Heart right ventricle (tissue), 16 donors: ENCODE measurements around the gene PTPN5. TPM values are rescaled to one million over a fixed set of nuclear protein-coding genes. Genes with fewer than 3 reads are reported as not detected.
"Not testable (repeated sequence)": the region's sequence is repeated elsewhere in the genome, so short reads cannot be mapped to it uniquely, and the experiment has no call there.

Source experiments
- ATAC-seq, 8 donors: fragments of 200-7000 bp; cut with Tn5 transposase; one replicate each; pipeline ENCODE4 v1.9.1; 2020; ENCODE audit warnings: mild to moderate bottlenecking in 8 of 8, moderate library complexity in 8 of 8, moderate number of reproducible peaks in 1 of 8
- DNase-seq, 2 donors: peaks; one replicate each; pipeline ENCODE4 v3.0.0-alpha.2; 2020
- H3K27ac ChIP-seq, 10 donors: fragments of 200-600 bp; sonication (generic) in 2 of 10; one replicate each; pipeline versions ENCODE4 v1.5.0 to v1.8.0; 2020 to 2022; ENCODE audit warnings: mild to moderate bottlenecking in 3 of 10
- H3K27me3 ChIP-seq, 7 donors: fragments of 200-600 bp; one replicate each; pipeline ENCODE4 v1.8.0; 2021 to 2022; ENCODE audit warnings: mild to moderate bottlenecking in 2 of 7
- H3K36me3 ChIP-seq, 9 donors: fragments of 200-600 bp; sonication (generic) in 1 of 9; one replicate each; pipeline versions ENCODE4 v1.5.0 to v1.8.0; 2020 to 2022; ENCODE audit warnings: mild to moderate bottlenecking in 2 of 9
- H3K4me1 ChIP-seq, 9 donors: fragments of 200-600 bp; sonication (generic) in 1 of 9; one replicate each; pipeline versions ENCODE4 v1.5.0 to v1.8.0; 2020 to 2022; ENCODE audit warnings: mild to moderate bottlenecking in 4 of 9
- H3K4me3 ChIP-seq, 10 donors: fragments of 200-600 bp; sonication (generic) in 2 of 10; one replicate each; pipeline versions ENCODE4 v1.5.0 to v1.8.0; 2020 to 2022; ENCODE audit warnings: mild to moderate bottlenecking in 7 of 10, moderate library complexity in 2 of 10
- H3K9me3 ChIP-seq, 11 donors: fragments of 200-600 bp in 10 of 11; sonication (generic) in 2 of 11; one replicate each; pipeline versions ENCODE4 v1.5.0 to v1.8.0; 2013 to 2022; ENCODE audit warnings: mild to moderate bottlenecking in 2 of 11, control low read depth in 1 of 11, moderate library complexity in 1 of 11
- CTCF ChIP-seq, 9 donors: fragments of 200-600 bp; sonication (generic) in 2 of 9; IDR thresholded peaks; one replicate each; pipeline versions ENCODE4 v1.5.0 to v1.8.0; 2021 to 2022; ENCODE audit warnings: antibody characterized with exemption in 9 of 9, mild to moderate bottlenecking in 5 of 9, moderate library complexity in 1 of 9
- WGBS, 2 donors: extraction: QIAGEN DNeasy Blood & Tissue Kit; methylation state at CpG; one replicate each; pipeline ENCODE4 v1.1.7; 2013; ENCODE audit warnings: inconsistent platforms in 1 of 2; 5-methylcytosine and 5-hydroxymethylcytosine counted together
- intact Hi-C, 10 donors: fragments of 100-400 bp; cut with DNase I; formaldehyde crosslinking; loops; one replicate each; pipeline versions ENCODE4 v1.11.1 to v1.14.2; 2022
- polyA plus RNA-seq, 2 donors: library from polyadenylated mRNA; stranded (reverse); fragments of 200-250 nt; gene quantifications; one replicate each; pipeline ENCODE4 v1.2.3, GENCODE V29; 2013
- total RNA-seq, 10 donors: library from RNA; stranded (reverse); fragmentation: NEBNext Ultra II Directional in 3 of 10; extraction: Animal tissue kit (Norgen Biotek cat#: 25700) in 3 of 10; gene quantifications; one replicate each; pipeline versions ENCODE4 v1.2.1 to v1.2.4, GENCODE V29; 2021 to 2023
- donor health status: Arrhythmogenic right ventricular cardiomyopathy.
- donor health status: ischemic (EF 13 %, LVEDD 7.1; RV severe dilation, severe dysfunction).
- donor health status: healthy with polysubstance abuse.
- donor health status: DM: no; HTN: yes; CAD: no.
- donor health status: DM: no; HTN: no; CAD: no.
- donor health status: ischemic (EF 25% LVEDD 6.9; RV normal size, moderate dysfunction).
- donor health status: ischemic (EF 25% LVEDD 5.7; RV mildly dilated, moderate dysfunction).
- donor health status: healthy.
- donor health status: DM: yes; HTN: yes; CAD: no.
- donor health status: Ischemic cardiomyopathy.
- donor health status: ischemic (EF 35%, LVEDD 5.7; RV mildly dilated, moderate dysfunction).
- donor health status: nonischemic (EF 11% LVEDD 7.7; RV severe dilation, severe dysfunction).
- donor health status: DM: yes; HTN: yes; CAD: no.
- donor health status: PGD.
- donor health status: ischemic (EF 29% LVEDD 5.4; RV normal size, mild dysfunction).
- donor health status: nonischemic (EF 23%, LVEDD 6.1; RV moderate dilation, normal function).

Gene PTPN5
- total and polyA plus RNA-seq, 12 donors = 1.5 to 8.8 (median 3.6) TPM

- no peaks in the 10 kb centered on the region for H3K27me3 ChIP-seq
- H3K36me3 ChIP-seq = peaks cover 0 to 15% (median 7%) of the 10 kb centered on the region in 9 donors
- no peak overlapping the region for H3K4me3 ChIP-seq
- H3K27ac ChIP-seq = peak overlapping the region in 5 of 10 donors; percentile 90 to 93 (median 90)
- peaks cover 5 to 34% (median 19%) of the 10 kb centered on the region in 9 donors for H3K4me1 ChIP-seq
- intact Hi-C loops = loop anchor here in 4 of 10 donors (5.0 to 10.0 kb wide), 3 partner anchors 60 to 65 kb away; partner anchors contain the start of gene SPTY2D1 (in 3 of the 4)
- no peak for TF ChIP-seq CTCF (IDR thresholded peaks at IDR 0.05)
- WGBS, 2 donors = 84 to 86% methylated on average over 4 of the region's 4 CpGs
- no peak for DNase-seq
- no peak for ATAC-seq
- H3K9me3 ChIP-seq = no peaks in the 10 kb centered on the region
These were observed 94.0 kb downstream of the PTPN5 start for GRCh38 chr11:18697576-18697975.

DNA sequence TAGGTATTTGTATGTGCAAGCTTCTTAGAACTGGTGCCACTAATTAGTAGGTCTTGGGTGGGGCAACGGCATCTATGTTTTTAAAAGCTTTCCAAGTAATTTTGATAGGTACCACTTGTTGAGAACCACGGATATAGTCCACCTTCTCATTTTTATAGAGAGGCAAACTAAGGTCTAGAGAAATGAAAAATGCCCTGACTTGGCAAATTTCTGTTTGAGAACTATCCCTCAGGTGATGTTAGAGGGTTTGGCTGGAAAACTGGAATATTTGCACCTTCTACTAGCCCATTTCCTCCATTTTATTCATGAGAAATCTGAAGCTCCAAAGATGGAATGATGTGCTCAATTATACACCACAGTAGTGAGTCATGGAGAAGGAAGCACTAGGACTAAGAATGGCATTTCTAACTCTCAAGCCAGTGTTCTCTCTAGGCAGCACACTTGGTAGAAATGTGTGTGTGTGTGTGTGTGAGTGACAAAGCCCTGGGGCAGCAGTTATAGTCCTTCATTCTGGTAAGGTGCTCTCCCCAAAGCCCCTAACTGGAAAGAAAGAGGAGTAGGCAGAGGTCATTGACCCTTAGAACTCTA lies 94.9 kb downstream of the PTPN5 start:
- H3K36me3 ChIP-seq = peaks cover 0 to 8% (median 4%) of the 10 kb centered on the region in 9 donors
- intact Hi-C loops = loop anchor here in 4 of 10 donors (5.0 to 10.0 kb wide), 3 partner anchors 59 to 64 kb away; partner anchors contain the start of gene SPTY2D1 (in 3 of the 4)
- no peak overlapping the region for H3K27ac ChIP-seq
- 87 to 89% methylated on average over 2 of the region's 2 CpGs for WGBS, 2 donors
- peaks cover 5 to 36% (median 19%) of the 10 kb centered on the region in 9 donors for H3K4me1 ChIP-seq
- no peak for DNase-seq
- no peak overlapping the region for H3K4me3 ChIP-seq
- no peak for TF ChIP-seq CTCF (IDR thresholded peaks at IDR 0.05)
- ATAC-seq = no peak
- no peaks in the 10 kb centered on the region for H3K27me3 ChIP-seq
- no peaks in the 10 kb centered on the region for H3K9me3 ChIP-seq

- intact Hi-C loops = loop anchor here in 1 of 10 donors (10.0 kb wide), 1 partner anchor 58 kb away; the partner anchor contains the start of gene SPTY2D1
- no peak for DNase-seq
- Histone ChIP-seq H3K4me3 (no peak overlapping the region), H3K36me3 (no peaks in the 10 kb centered on the region), H3K9me3 (no peaks in the 10 kb centered on the region), H3K27me3 (no peaks in the 10 kb centered on the region), H3K27ac (no peak overlapping the region), H3K4me1 (peaks cover 0 to 18% (median 0%) of the 10 kb centered on the region in 9 donors)
- ATAC-seq = no peak
- no peak for TF ChIP-seq CTCF (IDR thresholded peaks at IDR 0.05)
- WGBS, 2 donors = 54 to 61% methylated on average over 9 of the region's 9 CpGs
These were observed 98.4 kb downstream of the PTPN5 start for GRCh38 chr11:18692941-18693760.

DNA sequence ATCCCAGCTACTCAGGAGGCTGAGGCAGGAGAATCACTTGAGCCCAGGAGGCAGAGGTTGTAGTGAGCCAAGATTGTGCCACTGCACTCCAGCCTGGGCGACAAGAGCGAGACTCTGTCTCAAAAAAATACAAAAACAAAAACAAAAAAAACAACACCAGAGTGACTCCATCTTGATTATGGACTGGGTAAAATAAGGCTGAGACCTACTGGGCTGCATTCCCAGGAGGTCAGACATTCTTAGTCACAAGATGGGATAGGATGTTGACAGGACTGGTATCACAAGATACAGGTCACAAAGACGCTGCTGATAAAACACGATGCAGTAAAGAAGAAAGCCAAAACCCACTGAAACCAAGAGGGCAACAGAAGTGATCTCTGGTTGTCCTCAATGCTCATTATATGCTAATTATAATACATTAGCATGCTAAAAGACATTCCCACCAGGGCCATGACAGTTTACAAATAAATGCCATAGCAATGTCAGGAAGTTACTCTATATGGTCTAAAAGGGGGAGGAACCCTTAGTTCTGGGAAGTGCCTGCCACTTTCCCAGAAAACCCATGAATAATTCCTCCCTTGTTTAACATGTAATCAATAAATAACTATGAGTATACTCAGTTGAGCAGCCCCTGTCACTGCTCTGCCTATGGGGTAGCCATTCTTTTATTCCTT lies 100.0 kb downstream of the PTPN5 start:
- H3K9me3 ChIP-seq, H3K36me3 ChIP-seq, DNase-seq, H3K4me3 ChIP-seq, H3K27me3 ChIP-seq, H3K27ac ChIP-seq, H3K4me1 ChIP-seq, ATAC-seq: not testable (repeated sequence)
- intact Hi-C loops = loop anchor here in 1 of 10 donors (10.0 kb wide), 1 partner anchor 57 kb away; the partner anchor contains the start of gene SPTY2D1
- WGBS, 2 donors = 56 to 57% methylated on average over 4 of the region's 4 CpGs
